GM21619 (cell line): ENCODE measurements around the gene JDP2.
"Not testable (repeated sequence)": the region's sequence is repeated elsewhere in the genome, so short reads cannot be mapped to it uniquely, and the experiment has no call there.

Experiments used
- ATAC-seq: cut with Tn5 transposase; IDR thresholded peaks from one replicate; pipeline ENCODE4 v1.9.1; 2021; ENCODE audit not compliant: unreplicated experiment

JDP2 gene

GRCh38 chr14:75427482-75428229, at the start of gene JDP2:
TSS of gene JDP2 (plus strand) at chr14:75428022. CDS start at chr14:75437921, 9,899 bp downstream.
- ATAC-seq, result peak; percentile 38

DNA sequence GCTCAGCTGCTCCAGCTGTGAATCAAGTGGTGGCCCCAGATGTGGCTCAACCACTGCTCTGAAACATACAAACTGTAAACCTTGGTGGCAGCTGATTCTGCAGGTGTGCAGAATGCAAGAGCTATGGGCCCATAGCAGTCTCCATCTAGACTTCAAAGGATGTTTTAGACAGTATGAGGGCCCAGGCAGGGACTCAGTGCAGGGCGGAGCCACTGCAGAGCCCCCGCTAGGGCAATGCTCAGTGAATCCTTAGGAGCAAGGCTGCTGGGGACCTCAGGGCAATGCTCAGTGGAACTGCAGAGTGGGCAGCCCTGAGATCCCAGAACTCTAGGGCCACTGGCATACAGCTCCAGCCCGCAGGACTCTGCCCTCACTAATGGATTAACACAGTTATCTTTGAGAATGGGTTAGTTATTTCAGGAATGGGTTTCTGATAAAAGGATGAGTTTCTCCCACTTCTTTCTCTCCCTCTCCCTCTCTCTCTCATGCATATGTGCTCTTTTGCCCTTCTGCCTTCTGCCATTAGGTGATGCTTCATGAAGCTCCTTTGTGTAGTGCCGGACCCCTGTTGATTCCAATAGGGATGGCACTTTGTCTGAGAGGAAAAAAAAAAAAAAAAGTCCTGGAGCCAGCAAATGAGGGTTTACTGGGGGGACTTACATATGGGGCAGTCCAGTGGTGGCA, 48.4 kb upstream of the JDP2 start:
- no peak for ATAC-seq

- no peak for ATAC-seq
Observed at GRCh38 chr14:75379930-75380270, 47.9 kb upstream of the JDP2 start.

DNA sequence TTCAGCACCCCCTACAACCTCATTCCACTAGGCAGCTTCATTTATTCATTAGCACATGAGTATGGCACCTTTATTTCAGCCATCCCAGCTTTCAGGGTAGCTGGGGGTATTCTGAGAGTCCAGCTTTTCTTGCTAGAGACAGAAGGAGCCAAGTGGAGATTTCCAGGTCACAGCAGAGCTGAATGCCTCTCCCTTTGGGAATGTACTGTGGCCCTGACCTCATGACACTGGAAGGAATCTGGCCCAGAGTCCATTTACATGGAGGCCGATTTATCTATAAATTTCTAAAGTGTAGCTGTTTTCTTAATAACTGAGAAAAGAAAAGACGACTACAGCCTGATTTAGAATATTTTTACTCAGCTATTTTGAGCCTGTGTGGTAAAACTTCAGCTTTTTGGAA, 47.2 kb upstream of the JDP2 start:
- no peak for ATAC-seq

GRCh38 chr14:75381642-75382041, 46.2 kb upstream of the JDP2 start:
- no peak for ATAC-seq

DNA sequence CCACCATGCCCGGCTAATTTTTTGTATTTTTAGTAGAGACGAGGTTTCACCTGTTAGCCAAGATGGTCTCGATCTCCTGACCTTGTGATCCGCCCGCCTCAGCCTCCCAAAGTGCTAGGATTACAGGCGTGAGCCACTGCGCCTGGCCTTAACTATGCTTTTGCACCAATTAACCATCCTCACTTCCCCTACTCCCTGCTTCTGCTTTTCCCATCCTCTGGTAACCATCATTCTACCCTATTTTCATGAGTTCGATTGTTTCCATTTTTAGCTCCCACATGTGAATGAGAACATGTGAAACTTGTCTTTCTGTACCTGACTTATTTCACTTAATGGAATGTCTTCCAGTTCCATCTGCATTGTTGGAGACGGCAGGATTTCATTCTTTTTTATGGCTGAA, 44.6 kb upstream of the JDP2 start:
- not testable (repeated sequence) for ATAC-seq

DNA sequence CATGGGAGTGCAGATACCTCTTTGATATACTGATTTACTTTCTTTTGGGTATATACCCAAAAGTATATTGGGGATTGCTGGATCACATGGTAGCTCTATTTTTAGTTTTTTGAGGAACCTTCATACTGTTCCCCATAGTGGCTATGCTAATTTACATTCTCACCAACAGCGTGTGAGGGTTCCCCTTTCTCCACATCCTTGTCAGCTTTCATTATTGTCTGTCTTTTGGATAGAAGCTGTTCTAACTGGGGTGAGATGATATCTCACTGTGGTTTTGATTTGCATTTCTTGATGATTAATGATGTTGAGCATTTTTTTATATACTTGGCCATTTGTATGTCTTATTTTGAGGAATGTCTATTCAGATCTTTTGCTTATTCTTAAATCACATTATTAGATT, 44.1 kb upstream of the JDP2 start:
- ATAC-seq, result no peak

DNA sequence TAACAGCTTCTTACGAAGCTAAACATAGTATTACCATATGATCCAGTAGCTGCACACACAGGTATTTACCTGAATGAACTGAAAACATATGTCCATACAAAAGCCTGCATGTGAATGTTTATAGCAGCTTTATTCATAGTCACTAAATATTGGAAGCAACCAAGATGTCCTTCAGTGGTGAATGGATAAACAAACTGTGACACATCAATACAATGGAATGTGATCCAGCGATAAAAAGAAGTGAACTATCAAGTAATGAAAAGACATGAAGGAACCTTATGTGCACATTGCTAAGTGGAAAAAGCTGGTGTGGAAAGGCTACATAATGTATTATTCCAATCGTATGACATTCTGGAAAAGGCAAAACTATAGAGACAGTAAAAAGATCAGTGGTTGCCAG, 38.1 kb upstream of the JDP2 start:
- no peak for ATAC-seq

- no peak for ATAC-seq
Observed at GRCh38 chr14:75390183-75390582, 37.6 kb upstream of the JDP2 start.

GRCh38 chr14:75391953-75392352, 35.9 kb upstream of the JDP2 start:
- ATAC-seq, result no peak

DNA sequence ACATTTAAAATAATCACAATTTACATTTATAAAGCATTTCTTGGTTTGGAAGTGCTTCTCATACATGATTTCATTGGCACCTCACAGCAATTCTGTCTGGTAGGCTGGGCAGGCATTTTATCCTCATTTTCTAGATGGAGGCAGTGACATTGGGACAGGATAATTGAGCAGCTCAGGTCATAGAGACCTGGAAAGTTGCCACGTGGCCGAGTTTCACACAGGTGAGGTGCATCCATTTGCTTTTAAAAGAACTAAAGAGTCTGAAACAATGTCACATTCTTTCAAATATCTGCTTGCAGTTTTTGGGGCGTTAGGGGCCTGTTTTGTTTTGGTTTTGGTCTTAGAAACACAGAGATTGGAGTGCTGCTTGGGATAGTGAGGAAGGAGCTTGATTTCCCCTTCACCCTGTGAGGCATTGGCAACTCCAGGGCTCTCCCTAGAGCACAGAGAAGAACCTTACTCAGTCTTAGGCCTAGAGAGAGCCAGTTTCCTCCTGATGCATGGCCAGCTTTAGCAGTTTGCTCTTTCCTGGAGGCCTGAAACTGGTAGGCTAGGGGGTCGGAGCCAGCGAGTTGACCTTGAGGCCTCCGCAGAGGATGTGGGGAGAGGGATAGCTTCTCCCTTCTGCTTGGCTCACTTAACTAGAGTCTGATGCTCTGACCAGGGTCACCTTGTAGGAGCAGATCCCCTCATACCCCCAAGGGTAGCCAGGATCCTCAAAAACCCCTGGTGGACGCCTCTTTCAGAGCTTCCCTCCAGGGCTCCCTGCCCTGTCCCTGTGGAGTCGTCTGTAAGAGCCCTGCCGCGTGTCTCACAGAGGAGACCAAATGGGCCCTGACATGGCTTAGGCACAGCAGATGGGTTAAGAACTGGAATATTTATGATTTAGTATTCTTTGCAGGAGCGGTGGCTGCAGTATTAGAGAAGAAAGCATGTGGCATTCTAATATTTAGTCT, 34.9 kb upstream of the JDP2 start:
- no peak for ATAC-seq

- no peak for ATAC-seq
Observed at GRCh38 chr14:75393794-75394193, 34.0 kb upstream of the JDP2 start.

DNA sequence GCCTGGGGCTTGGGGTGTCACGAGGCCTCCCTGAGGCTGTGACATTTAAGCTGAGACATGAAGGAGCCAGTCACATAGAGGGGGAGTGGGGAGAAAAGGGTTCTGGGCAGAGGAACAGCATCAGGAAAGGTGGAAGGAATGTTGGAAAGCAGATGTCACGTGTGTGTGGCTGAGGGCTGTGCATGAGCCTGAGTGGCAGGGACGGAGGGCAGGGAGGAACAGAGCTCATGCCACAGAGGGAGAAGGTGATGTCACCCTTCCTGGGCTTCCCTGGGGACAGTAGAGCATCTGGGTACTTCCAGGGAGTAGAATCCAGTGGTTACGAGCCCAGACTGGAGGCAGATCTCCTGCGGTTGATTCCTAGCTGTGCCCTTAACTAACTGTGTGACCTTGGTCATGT, 32.0 kb upstream of the JDP2 start:
- no peak for ATAC-seq

DNA sequence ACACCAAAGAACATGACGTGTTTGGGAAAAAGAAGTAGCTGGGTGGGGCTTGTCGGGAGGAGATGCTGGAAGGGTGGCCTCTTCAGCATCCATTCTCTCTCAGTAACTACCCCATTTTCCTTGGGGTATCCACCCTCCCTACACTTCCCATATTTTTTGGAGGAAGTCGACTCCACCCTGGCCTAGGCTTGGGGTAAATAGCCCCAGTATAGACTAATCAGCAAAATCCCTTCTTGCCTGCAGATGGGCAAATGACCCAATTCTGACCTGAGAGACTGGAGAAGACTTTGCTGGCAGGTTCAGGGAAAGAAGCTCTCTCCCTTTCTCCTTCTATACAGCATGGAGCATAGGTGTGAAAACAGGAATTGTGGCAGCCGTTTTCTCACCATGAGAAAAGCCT, 28.5 kb upstream of the JDP2 start:
- ATAC-seq, result no peak

DNA sequence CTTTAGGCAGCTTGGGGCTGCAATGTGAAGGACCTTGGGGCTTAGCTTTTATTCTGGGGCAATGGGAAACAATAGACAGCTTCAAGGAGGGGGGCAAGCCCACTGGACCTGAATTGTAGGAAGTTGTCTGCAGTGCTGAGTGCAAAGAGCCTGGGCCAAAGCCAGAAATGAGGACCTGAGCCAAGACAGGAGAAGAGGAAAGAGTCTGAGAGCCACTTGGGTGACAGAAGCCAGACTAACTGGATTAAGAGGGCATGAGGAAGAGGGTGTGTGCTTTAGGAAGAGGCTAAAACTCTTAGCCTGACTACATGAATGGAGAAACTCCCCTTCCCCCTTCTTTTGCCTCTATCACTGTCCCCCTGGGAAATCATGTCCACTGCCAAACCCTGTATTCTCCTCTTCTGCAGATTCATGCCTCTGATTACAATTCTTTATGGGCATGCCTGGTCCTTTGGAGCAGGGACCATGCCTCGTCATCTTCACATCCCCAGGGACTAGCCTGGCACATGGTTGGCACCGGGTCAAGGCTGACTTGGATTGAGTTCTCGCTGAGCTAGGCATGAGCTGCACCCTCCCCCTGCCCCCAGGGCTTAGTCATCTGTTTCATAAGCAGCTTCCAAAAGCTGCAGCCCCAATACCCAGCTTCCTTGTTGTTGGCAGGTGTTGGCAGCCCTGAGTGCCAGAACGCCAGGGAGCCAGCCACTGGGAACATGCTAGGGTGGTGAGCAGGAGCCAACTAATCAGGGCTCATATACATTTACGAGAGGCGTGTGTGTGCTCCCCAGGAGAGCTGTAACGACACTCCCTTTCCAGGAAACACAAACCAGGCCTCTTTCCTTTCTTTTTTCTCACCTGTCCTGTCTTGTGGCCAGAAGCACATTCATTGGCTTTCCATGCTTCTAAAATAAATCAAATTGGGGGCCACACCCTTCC, 27.7 kb upstream of the JDP2 start:
- ATAC-seq, result no peak

- ATAC-seq, result no peak
Observed at GRCh38 chr14:75401361-75401760, 26.5 kb upstream of the JDP2 start.

GRCh38 chr14:75402867-75403413, 24.9 kb upstream of the JDP2 start:
- no peak for ATAC-seq

DNA sequence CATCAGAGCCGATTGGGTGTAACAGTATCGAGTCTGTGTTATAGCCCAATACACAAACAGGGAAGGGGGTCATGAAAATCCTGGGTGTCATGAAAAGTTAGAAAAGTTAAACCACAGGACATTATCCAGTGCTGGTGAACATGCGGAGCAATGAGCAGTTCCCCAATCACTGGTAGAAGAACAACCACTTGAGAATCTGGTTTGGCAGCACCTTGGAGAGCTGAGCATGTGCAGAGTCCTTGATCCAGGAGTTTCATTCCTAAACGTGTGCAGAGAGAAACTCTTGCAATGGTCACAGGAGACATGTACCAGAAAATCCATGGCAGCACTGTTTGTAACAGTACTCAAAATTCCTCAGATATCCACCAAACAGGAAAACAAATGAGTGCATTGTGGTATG, 23.0 kb upstream of the JDP2 start:
- no peak for ATAC-seq

DNA sequence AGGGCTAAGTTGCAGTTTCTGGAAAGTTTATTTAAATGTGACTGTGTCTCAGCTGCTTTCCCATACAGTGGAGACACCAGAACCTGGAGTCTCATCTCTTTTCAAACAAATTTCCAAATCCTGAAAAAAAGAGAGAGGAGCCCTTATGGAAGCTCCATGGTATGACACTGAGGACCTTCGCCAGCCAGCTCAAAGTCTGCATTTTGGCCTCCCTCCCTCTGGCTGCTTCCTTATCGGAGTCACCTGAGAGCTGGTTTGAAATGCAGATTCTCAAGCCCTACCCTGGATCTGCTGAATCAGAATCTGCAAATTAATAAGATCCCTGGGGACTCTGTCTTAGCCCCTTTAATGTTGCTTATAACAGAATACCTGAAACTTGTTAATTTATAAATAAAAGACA, 21.7 kb upstream of the JDP2 start:
- ATAC-seq, result no peak

GRCh38 chr14:75406856-75407255, 21.0 kb upstream of the JDP2 start:
- no peak for ATAC-seq
